ENCODE data around the gene VPS41. TPM values are rescaled to one million over a fixed set of nuclear protein-coding genes. Genes with fewer than 3 reads are reported as not detected.
"Not testable (repeated sequence)": the region's sequence is repeated elsewhere in the genome, so short reads cannot be mapped to it uniquely, and the experiment has no call there.

Gene VPS41
- total RNA-seq, 2 experiments from 2014 or later, result 50.2 to 52.5 TPM

DNA sequence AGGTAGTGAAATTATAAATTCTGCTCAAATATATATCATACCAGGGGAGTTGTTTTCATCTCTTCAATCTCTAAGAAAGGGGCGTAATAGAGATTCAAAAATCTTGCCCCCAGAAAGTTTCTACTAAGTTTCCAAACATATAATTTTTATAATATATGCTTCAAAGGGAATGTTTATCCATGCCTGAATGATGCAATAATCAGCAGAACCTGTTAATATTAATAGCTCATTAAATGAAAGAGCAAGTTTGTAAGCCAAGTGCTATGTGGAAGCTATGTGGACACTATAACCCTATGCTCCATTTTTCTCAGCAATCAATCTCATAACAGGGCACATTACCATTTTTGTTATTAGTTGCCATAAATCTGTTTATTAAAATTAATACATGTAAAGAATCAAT, 25.3 kb downstream of the VPS41 start:
- no peak overlapping the region for H3K4me3 Mint-ChIP-seq
- no peak for DNase-seq
- H3K9me3 Mint-ChIP-seq, result peaks cover 11% of the 10 kb centered on the region
- H3K27ac Mint-ChIP-seq, result no peak overlapping the region
- peaks cover 29% of the 10 kb centered on the region for H3K4me1 Mint-ChIP-seq
- H3K27me3 Mint-ChIP-seq, result no peaks in the 10 kb centered on the region
- H3K36me3 Mint-ChIP-seq, result peaks cover 54% of the 10 kb centered on the region

DNA sequence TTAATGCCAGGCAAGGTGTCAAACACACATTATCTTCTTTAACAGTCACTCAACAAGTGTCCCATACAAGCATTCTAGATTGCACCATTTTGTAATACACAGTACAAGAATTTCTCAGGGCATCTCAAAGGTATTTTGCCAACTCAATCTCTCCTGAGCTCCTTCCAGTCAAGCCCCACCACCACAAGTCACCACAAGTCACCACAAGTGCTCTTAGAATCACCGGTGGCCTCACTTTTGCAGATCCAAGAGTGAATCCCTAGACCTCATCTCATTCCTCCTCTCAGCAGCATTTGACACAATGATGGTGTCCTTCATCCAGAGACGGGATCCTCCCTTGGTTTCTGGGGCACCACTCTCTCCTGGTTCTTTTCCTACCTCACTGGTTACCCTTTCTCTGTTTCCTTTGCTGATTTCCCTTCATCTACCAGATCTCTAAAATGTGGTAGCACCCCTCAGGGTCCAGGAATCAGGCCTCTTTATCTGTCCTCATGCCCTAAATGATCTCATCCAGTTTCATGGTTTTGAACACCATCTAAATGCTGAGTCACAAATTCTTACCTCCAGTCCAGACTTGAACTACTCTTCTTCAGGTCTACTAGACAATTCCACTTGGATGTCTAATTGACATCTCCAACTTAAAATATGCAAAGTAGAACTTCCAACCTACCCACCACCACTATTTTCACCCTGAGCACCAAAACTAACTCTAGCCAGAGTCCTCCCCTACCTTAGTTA, 26.9 kb downstream of the VPS41 start:
- DNase-seq, result no peak
- H3K4me1 Mint-ChIP-seq, result peaks cover 28% of the 10 kb centered on the region
- H3K4me3 Mint-ChIP-seq, result no peak overlapping the region

DNA sequence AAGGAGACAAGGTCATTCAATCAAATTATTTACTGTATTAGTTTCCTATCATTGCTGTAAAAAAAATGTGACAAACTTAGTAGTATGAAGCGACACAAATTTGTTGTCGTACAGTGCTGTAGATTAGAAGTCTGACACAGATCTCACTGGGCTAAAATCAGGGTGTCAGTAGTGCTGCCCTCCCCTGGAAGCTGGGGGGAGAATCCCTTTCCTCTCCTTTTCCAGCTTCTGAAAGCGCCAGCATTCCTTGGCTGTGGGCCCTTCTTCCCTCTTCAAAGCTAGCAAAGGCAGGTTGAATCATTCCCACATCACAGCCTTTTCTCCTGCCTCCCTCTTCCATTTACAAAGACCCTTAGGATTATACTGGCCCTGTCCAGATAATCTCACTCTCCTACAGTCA, 28.0 kb downstream of the VPS41 start:
- H3K27me3 Mint-ChIP-seq, result no peaks in the 10 kb centered on the region
- H3K4me1 Mint-ChIP-seq, result peaks cover 33% of the 10 kb centered on the region
- no peak overlapping the region for H3K27ac Mint-ChIP-seq
- peaks cover 37% of the 10 kb centered on the region for H3K36me3 Mint-ChIP-seq
- no peaks in the 10 kb centered on the region for H3K9me3 Mint-ChIP-seq
- no peak overlapping the region for H3K4me3 Mint-ChIP-seq
- no peak for DNase-seq

More for the DNA sequence above, 26.9 kb downstream of the VPS41 start:
- H3K9me3 Mint-ChIP-seq, result no peaks in the 10 kb centered on the region
- no peaks in the 10 kb centered on the region for H3K27me3 Mint-ChIP-seq
- peaks cover 42% of the 10 kb centered on the region for H3K36me3 Mint-ChIP-seq
- no peak overlapping the region for H3K27ac Mint-ChIP-seq

DNA sequence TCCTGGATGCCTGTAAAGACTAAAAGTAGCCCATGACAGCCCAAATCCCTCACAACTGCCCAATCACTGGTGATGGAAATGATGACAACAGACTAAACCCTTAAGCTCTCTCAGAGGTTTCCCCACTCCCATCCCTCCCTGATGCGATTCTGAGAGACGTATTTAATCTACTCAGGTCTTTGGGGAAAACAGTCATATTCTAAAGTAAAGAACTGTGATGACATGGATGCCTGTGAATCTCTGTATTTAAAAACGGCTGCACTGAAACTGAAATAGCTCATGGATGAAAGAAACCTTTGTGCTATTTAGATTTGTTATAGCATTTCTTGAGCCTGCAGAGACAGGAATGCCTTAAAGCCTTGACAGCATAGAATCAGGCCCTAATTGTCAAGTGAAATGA, 28.5 kb downstream of the VPS41 start:
- H3K27ac Mint-ChIP-seq, result no peak overlapping the region
- no peak for DNase-seq
- no peaks in the 10 kb centered on the region for H3K9me3 Mint-ChIP-seq
- H3K36me3 Mint-ChIP-seq, result peaks cover 33% of the 10 kb centered on the region
- no peak overlapping the region for H3K4me3 Mint-ChIP-seq
- H3K27me3 Mint-ChIP-seq, result no peaks in the 10 kb centered on the region
- H3K4me1 Mint-ChIP-seq, result peaks cover 34% of the 10 kb centered on the region

DNA sequence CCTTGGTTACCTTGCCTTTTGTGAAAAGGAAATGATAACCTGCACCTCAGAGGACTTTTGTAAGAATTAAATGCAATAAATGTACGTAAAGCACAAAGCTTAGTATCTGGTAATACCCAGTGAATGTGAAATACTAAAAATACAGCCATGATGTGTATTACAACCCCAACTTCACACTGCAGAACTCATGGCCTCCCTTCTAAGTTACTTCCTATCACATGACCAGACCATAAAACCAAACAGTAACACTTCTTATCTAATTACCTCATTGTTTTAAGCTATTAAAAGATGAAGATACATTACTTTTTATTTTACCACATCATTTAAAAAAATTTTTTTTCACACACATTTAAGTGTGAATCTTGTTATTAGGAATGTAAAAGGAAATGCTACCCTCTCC, 29.0 kb downstream of the VPS41 start:
- H3K27ac Mint-ChIP-seq, result no peak overlapping the region
- H3K4me1 Mint-ChIP-seq, result peaks cover 35% of the 10 kb centered on the region
- no peaks in the 10 kb centered on the region for H3K27me3 Mint-ChIP-seq
- no peak overlapping the region for H3K4me3 Mint-ChIP-seq
- H3K36me3 Mint-ChIP-seq, result peaks cover 31% of the 10 kb centered on the region
- no peak for DNase-seq
- no peaks in the 10 kb centered on the region for H3K9me3 Mint-ChIP-seq

GRCh38 chr7:38878694-38879457, 30.1 kb downstream of the VPS41 start:
- DNase-seq, result no peak
- Mint-ChIP-seq H3K4me1 (peaks cover 35% of the 10 kb centered on the region), H3K27me3 (no peaks in the 10 kb centered on the region), H3K27ac (no peak overlapping the region), H3K36me3 (peaks cover 29% of the 10 kb centered on the region), H3K4me3 (no peak overlapping the region), H3K9me3 (no peaks in the 10 kb centered on the region)

GRCh38 chr7:38873433-38873832, 35.6 kb downstream of the VPS41 start:
- Mint-ChIP-seq H3K9me3 (no peaks in the 10 kb centered on the region), H3K27ac (no peak overlapping the region), H3K4me3 (no peak overlapping the region), H3K27me3 (no peaks in the 10 kb centered on the region), H3K4me1 (peaks cover 22% of the 10 kb centered on the region), H3K36me3 (peaks cover 12% of the 10 kb centered on the region)
- no peak for DNase-seq

DNA sequence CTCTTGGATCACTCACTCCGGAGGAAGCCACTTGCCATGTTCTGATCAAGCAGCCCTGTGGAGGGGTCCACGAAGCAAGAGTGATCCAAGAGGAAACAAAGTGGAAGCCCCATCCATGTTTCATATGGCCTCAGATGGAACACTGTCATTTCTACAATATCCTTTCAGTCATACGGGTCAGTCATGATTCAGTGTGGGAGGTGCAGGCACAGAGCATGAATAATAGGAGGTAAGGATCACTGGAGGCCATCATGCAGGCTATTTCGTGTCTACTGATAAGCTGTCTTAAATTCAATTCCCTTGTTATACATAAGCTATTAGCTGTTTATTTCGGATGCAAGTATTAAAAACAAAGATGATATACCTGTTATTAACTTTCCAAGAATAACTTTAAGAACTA, 36.8 kb downstream of the VPS41 start:
- Mint-ChIP-seq H3K4me1 (peaks cover 18% of the 10 kb centered on the region), H3K9me3 (no peaks in the 10 kb centered on the region), H3K4me3 (no peak overlapping the region), H3K36me3 (peaks cover 12% of the 10 kb centered on the region), H3K27me3 (no peaks in the 10 kb centered on the region), H3K27ac (no peak overlapping the region)
- no peak for DNase-seq

GRCh38 chr7:38870147-38870546, 38.8 kb downstream of the VPS41 start:
- Mint-ChIP-seq H3K4me1 (peaks cover 10% of the 10 kb centered on the region), H3K27me3 (no peaks in the 10 kb centered on the region), H3K36me3 (peaks cover 10% of the 10 kb centered on the region), H3K4me3 (no peak overlapping the region), H3K9me3 (no peaks in the 10 kb centered on the region), H3K27ac (no peak overlapping the region)
- DNase-seq, result no peak

DNA sequence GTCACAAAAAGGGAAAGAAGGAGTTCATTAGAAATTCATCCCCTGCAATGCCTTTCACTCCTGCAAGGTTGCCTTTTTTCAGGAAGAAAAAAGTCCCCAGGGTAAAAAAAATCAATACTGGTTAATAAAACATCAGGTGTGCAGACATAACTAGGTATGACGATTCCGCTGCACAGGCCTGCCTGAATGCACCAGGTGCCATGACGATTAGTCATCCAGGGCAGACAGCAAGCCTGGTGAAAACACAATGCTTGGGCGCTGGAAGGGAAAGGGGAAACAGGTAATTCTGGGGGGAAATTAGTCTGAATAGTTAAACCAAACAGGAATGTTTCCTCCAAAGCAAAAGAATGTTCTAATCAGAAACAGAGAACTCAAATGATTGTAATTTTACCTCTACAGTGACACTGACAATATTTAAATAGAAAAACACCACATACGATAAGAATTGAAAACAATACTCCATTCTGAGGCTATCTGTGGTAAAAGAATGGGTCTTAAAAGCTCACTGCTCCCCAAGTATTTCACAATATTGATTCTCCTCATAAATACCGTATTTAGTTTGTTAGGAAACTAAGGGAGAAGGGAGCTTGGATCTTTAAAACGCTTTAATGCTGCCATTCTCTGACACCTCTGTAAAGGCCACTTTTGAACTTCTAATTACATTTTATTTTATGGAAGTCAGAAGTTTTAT, 45.2 kb downstream of the VPS41 start:
- H3K27me3 Mint-ChIP-seq, result no peaks in the 10 kb centered on the region
- H3K36me3 Mint-ChIP-seq, result peaks cover 12% of the 10 kb centered on the region
- DNase-seq, result no peak
- no peak overlapping the region for H3K27ac Mint-ChIP-seq
- no peak overlapping the region for H3K4me3 Mint-ChIP-seq
- H3K4me1 Mint-ChIP-seq, result no peaks in the 10 kb centered on the region
- no peaks in the 10 kb centered on the region for H3K9me3 Mint-ChIP-seq

DNA sequence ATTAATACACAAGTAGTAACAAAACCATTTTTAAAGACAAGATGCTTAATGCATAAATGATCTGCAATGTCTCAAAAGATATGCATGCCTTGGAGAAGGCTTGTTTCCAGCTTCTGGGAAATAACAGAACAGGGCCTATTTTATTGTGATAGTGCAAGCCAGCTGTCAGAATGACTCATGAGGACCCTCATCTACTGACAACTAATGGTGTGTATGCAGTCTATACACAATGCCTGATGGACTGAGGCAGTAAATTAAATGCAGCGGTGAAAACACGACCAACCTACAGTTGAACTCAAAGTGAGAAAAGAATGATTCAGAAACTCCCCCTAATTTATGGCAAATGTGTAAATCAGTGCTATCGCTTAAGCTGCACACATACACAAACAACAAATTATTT, 46.3 kb downstream of the VPS41 start:
- H3K9me3 Mint-ChIP-seq, result no peaks in the 10 kb centered on the region
- DNase-seq, result no peak
- H3K4me1 Mint-ChIP-seq, result peaks cover 2% of the 10 kb centered on the region
- H3K27ac Mint-ChIP-seq, result no peak overlapping the region
- no peaks in the 10 kb centered on the region for H3K27me3 Mint-ChIP-seq
- peaks cover 12% of the 10 kb centered on the region for H3K36me3 Mint-ChIP-seq
- H3K4me3 Mint-ChIP-seq, result no peak overlapping the region

GRCh38 chr7:38858259-38858884, 50.6 kb downstream of the VPS41 start:
- H3K27ac Mint-ChIP-seq, result no peak overlapping the region
- peaks cover 21% of the 10 kb centered on the region for H3K36me3 Mint-ChIP-seq
- no peaks in the 10 kb centered on the region for H3K27me3 Mint-ChIP-seq
- peaks cover 2% of the 10 kb centered on the region for H3K9me3 Mint-ChIP-seq
- no peak overlapping the region for H3K4me3 Mint-ChIP-seq
- DNase-seq, result no peak
- H3K4me1 Mint-ChIP-seq, result peaks cover 8% of the 10 kb centered on the region

- Mint-ChIP-seq H3K4me3 (no peak overlapping the region), H3K36me3 (peaks cover 17% of the 10 kb centered on the region), H3K27me3 (no peaks in the 10 kb centered on the region), H3K4me1 (peaks cover 8% of the 10 kb centered on the region), H3K27ac (no peak overlapping the region), H3K9me3 (peaks cover 2% of the 10 kb centered on the region)
- DNase-seq, result no peak
Measured at GRCh38 chr7:38855867-38856266, 53.1 kb downstream of the VPS41 start.

DNA sequence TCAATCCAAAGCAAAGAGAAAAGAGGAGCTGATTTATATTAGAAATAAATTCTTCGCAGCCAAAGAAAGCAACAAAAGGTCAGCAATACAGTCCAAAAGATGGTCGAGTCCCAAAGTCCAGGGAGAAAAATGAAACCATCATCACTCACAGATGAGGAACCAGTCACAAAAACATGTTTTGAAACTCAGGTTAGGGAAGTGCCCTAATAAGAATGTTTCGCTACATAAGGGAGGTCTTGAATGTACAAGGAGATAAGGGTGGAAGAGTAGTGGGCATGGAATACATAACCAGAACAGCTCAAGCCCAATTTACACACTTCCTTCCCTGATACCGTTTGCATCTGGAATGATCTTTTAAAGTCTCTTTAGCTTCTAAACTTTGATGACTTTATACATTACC, 53.6 kb downstream of the VPS41 start:
- peaks cover 8% of the 10 kb centered on the region for H3K4me1 Mint-ChIP-seq
- no peak overlapping the region for H3K4me3 Mint-ChIP-seq
- H3K9me3 Mint-ChIP-seq, result peaks cover 2% of the 10 kb centered on the region
- H3K27me3 Mint-ChIP-seq, result no peaks in the 10 kb centered on the region
- peaks cover 14% of the 10 kb centered on the region for H3K36me3 Mint-ChIP-seq
- no peak for DNase-seq
- no peak overlapping the region for H3K27ac Mint-ChIP-seq

GRCh38 chr7:38854947-38855346, 54.0 kb downstream of the VPS41 start:
- not testable (repeated sequence) for H3K9me3 Mint-ChIP-seq, H3K27me3 Mint-ChIP-seq, H3K4me1 Mint-ChIP-seq, DNase-seq, H3K27ac Mint-ChIP-seq, H3K4me3 Mint-ChIP-seq
- peaks cover 14% of the 10 kb centered on the region for H3K36me3 Mint-ChIP-seq
